DOHH2 (cell line): Measurements from ENCODE around the gene CPXM2.

ENCODE experiments used
- EZH2phosphoT487 ChIP-seq: fragments of 200-600 bp; sonication (generic); IDR thresholded peaks from 2 replicates; pipeline ENCODE4 v1.6.1; 2017; ENCODE audit warnings: borderline replicate concordance, mild to moderate bottlenecking, antibody characterized with exemption, low read length, moderate library complexity, mixed read lengths
- TF ChIP-seq, protein P1 (sequence below): fragments of 200-600 bp; sonication (generic); IDR thresholded peaks from one replicate; pipeline ENCODE4 v1.5.1; 2014; ENCODE audit warnings: antibody characterized with exemption, mild to moderate bottlenecking, low read depth, low read length; ENCODE audit not compliant: poor library complexity, severe bottlenecking

DNA sequence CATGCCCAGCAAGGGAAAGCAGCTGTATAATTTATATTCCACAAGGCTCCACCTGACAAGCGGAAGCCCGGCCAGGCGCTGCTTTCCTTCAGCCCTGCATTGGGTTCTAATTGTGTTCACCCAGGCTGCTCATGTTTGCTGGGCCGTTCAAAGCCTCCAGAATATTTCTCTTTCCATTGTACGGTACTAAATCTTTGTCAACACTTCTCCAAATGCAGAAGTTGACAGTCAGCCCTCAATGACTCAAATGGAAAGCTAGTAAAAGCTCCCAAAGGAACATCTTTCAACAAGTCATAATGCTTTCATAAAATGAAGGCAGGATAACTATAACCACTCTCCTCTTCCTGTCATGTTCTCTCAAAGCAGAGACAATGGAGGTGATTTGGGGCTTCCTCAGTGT, 17.8 kb upstream of the CPXM2 start:
- TF ChIP-seq, protein P1, sequence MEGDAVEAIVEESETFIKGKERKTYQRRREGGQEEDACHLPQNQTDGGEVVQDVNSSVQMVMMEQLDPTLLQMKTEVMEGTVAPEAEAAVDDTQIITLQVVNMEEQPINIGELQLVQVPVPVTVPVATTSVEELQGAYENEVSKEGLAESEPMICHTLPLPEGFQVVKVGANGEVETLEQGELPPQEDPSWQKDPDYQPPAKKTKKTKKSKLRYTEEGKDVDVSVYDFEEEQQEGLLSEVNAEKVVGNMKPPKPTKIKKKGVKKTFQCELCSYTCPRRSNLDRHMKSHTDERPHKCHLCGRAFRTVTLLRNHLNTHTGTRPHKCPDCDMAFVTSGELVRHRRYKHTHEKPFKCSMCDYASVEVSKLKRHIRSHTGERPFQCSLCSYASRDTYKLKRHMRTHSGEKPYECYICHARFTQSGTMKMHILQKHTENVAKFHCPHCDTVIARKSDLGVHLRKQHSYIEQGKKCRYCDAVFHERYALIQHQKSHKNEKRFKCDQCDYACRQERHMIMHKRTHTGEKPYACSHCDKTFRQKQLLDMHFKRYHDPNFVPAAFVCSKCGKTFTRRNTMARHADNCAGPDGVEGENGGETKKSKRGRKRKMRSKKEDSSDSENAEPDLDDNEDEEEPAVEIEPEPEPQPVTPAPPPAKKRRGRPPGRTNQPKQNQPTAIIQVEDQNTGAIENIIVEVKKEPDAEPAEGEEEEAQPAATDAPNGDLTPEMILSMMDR, result no peak
- no peak for TF ChIP-seq EZH2phosphoT487
